H1 (cell line): ENCODE data around the gene SLC35F3. TPM values are rescaled to one million over a fixed set of nuclear protein-coding genes. Genes with fewer than 3 reads are reported as not detected.

Experiments
- CHD1 ChIP-seq: IDR thresholded peaks from 2 replicates; pipeline ENCODE4 v1.6.1; 2012; ENCODE audit warnings: low read depth, low read length, improper control_type of control experiment
- FOSL1 ChIP-seq: IDR thresholded peaks from 2 replicates; pipeline ENCODE4 v1.6.1; 2011; ENCODE audit warnings: mild to moderate bottlenecking, low read depth, low read length, moderate library complexity; ENCODE audit not compliant: insufficient read depth
- KDM5A ChIP-seq: fragments of 200-600 bp; IDR thresholded peaks from 2 replicates; pipeline ENCODE4 v1.7.1; 2012; ENCODE audit warnings: mild to moderate bottlenecking, low read length, inconsistent platforms, mixed read lengths
- MAX ChIP-seq: IDR thresholded peaks from 2 replicates; pipeline ENCODE4 v1.6.1; 2012; ENCODE audit warnings: inconsistent platforms
- POLR2A ChIP-seq, 2 experiments: IDR thresholded peaks; 1 replicate in 1 of 2; 2 replicates in 1 of 2; pipeline ENCODE4 v1.6.1; 2011; ENCODE audit warnings: low read depth in 2 of 2, low read length in 2 of 2, mild to moderate bottlenecking in 2 of 2; ENCODE audit errors: control extremely low read depth in 1 of 2
- SRF ChIP-seq: IDR thresholded peaks from 2 replicates; pipeline ENCODE4 v1.6.1; 2011; ENCODE audit warnings: mild to moderate bottlenecking, low read depth, low read length, moderate library complexity
- USF2 ChIP-seq: IDR thresholded peaks from 2 replicates; pipeline ENCODE4 v1.6.1; 2011; ENCODE audit warnings: low read length, improper control_type of control experiment
- polyA plus RNA-seq, 7 experiments: library from polyadenylated mRNA; depleted of rRNA in 3 of 7; stranded (reverse) in 5 of 7; unstranded in 2 of 7; fragments of >200 nt in 5 of 7; fragments of 200-250 nt in 2 of 7; gene quantifications; 1 replicate in 5 of 7; 2 replicates in 1 of 7; 4 replicates in 1 of 7; pipeline versions ENCODE4 v1.2.1 to v1.2.3, GENCODE V29; 2011 to 2013; ENCODE audit warnings: missing spikeins in 2 of 7, mixed read lengths in 2 of 7
- total RNA-seq: library from RNA; stranded (reverse); fragmentation: NEBNext Ultra II Directional; extraction: Animal tissue kit (Norgen Biotek cat#: 25700); gene quantifications from 2 replicates; pipeline ENCODE4 v1.2.1, GENCODE V29; 2021

The SLC35F3 gene
- total and polyA plus RNA-seq, 2 of the 8 experiments (the other 6 are each of a cell fraction or from before 2014, with no cell fraction given) = 0.78 to 1.2 TPM

- TF ChIP-seq CHD1 (no peak), FOSL1 (no peak), MAX (no peak), SRF (no peak), POLR2A (IDR thresholded peaks at IDR 0.05; ENCODE audit: control extremely low read depth in 1 of 2, low read depth in 2 of 2, low read length in 2 of 2) (no peak), KDM5A (no peak), USF2 (no peak)
Observed at GRCh38 chr1:234322097-234322496, 417.6 kb downstream of the SLC35F3 start (continued).
